GM13976 (cell line): Measurements from ENCODE around the gene TMEM14C.

Experiments
- DNase-seq: peaks from one replicate; pipeline ENCODE4 v3.0.0; 2012; ENCODE audit warnings: low spot score
- in situ Hi-C: fragments of 300-500 bp; cut with MboI; formaldehyde crosslinking; loops from one replicate; pipeline ENCODE4 v1.12.0; 2022; ENCODE audit warnings: low sequenced_read_pairs, mixed read lengths, inconsistent platforms; ENCODE audit not compliant: unreplicated experiment
- TF ChIP-seq, protein P1 (sequence below): IDR thresholded peaks from 2 replicates; pipeline ENCODE4 v1.5.1; 2012; ENCODE audit warnings: borderline replicate concordance, mild to moderate bottlenecking; ENCODE audit not compliant: insufficient read depth; ENCODE audit errors: extremely low read depth, missing control alignments, control extremely low read depth

Gene TMEM14C

DNA sequence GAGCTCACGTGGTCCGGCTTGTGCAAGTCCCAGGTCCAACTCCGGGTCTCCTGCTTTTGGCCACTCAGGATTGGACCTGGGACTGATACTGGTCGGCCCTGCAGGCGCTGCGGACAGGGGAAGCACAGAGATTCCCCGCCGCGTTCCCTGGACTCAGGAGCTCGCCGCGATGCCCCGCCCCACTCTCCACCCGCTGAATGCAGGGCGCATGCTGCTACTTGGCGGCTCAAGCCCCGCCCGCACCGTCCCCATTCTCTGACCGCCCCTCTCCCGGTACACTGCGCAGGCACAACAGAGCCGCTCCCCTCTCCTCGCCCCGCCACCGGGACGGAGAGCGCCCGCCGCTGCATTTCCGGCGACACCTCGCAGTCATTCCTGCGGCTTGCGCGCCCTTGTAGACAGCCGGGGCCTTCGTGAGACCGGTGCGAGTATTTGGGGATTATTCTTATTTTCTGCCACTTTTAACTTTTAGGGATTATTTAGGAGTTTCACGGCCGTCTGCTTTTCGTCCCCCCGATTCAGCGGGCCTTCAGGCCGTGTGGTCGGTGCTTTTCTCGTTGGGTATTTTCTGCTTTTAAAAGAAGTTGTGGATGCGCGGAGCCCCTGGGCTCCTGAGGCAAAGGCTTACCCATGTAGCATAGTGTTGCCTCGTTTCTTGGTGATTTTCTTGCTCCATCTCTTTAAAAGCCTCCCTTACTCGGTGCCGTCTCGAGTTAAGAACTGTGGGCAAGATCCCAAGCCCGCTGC is at the start of gene TMEM14C:
Gene TMEM14C (plus strand): TSS at position 251 of the 747 bp plus-strand sequence. CDS start 1,544 bp downstream, outside the sequence.
- TF ChIP-seq, protein P1, sequence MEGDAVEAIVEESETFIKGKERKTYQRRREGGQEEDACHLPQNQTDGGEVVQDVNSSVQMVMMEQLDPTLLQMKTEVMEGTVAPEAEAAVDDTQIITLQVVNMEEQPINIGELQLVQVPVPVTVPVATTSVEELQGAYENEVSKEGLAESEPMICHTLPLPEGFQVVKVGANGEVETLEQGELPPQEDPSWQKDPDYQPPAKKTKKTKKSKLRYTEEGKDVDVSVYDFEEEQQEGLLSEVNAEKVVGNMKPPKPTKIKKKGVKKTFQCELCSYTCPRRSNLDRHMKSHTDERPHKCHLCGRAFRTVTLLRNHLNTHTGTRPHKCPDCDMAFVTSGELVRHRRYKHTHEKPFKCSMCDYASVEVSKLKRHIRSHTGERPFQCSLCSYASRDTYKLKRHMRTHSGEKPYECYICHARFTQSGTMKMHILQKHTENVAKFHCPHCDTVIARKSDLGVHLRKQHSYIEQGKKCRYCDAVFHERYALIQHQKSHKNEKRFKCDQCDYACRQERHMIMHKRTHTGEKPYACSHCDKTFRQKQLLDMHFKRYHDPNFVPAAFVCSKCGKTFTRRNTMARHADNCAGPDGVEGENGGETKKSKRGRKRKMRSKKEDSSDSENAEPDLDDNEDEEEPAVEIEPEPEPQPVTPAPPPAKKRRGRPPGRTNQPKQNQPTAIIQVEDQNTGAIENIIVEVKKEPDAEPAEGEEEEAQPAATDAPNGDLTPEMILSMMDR, result no peak
- in situ Hi-C loops, result no loop called here
- peak; percentile 98 for DNase-seq

DNA sequence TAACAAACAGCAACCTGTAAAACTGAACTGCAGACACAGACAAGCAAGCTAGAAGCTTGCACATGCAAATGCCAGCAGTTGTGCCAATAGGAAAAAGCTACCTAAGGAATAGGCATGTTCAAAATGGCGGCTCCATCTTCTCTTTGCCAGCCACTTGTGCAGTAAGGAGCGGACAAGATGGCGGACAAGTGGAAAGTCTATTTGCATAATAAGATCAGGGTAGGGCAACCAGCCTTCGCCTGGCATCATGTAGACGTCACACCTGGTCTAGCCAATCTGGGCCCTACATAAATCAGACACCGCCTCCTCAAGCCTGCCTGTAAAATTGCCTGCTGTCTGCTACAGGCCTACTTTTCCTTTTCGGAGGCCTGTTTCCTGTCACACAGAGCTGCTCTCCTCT is 46.5 kb upstream of the TMEM14C start:
- TF ChIP-seq, protein P1, result no peak
- in situ Hi-C loops, result no loop called here

DNA sequence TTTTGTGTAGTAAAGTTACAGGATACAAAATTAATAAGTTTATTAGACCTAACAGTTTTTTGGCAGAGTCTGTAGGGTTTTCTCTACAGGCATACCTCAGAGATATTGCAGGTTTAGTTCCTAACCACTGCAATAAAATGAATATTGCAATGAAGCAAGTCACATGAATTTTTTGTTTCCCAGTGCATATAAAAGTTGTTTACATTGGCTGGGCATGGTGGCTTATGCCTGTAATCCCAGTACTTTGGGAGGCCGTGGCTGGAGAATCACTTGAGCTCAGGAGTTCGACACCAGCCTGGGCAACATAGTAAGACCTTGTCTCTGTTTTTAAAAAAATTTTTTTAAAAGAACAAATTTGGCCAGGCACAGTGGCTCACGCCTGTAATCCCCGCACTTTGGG is 44.4 kb upstream of the TMEM14C start:
- TF ChIP-seq, protein P1, result no peak
- in situ Hi-C loops, result no loop called here
- no peak for DNase-seq

More for the DNA sequence above, 46.5 kb upstream of the TMEM14C start:
- DNase-seq, result no peak

GRCh38 chr6:10681795-10682194 is 41.1 kb upstream of the TMEM14C start:
- TF ChIP-seq, protein P1, result no peak
- in situ Hi-C loops, result no loop called here
- no peak for DNase-seq

GRCh38 chr6:10682355-10682988 is 40.4 kb upstream of the TMEM14C start:
- in situ Hi-C loops, result no loop called here
- DNase-seq, result no peak
- TF ChIP-seq, protein P1, result no peak

GRCh38 chr6:10684618-10685017 is 38.3 kb upstream of the TMEM14C start:
- in situ Hi-C loops, result no loop called here
- no peak for DNase-seq
- TF ChIP-seq, protein P1, result no peak
